Ovary (tissue), 3 donors: Measurements from ENCODE around the gene USF1.

ENCODE experiments used
- EP300 ChIP-seq: sonication (generic); formaldehyde crosslinking; IDR thresholded peaks from one replicate; pipeline ENCODE4 v1.6.1; 2017; ENCODE audit warnings: antibody characterized with exemption
- POLR2A ChIP-seq: fragments of 450-650 bp; IDR thresholded peaks from one replicate; pipeline ENCODE4 v1.6.1; 2017; ENCODE audit warnings: antibody characterized with exemption, mild to moderate bottlenecking, moderate library complexity
- TF ChIP-seq, protein P1 (sequence below), 3 donors: fragments of 450-650 bp in 2 of 3; fragments of 200-600 bp in 1 of 3; IDR thresholded peaks; one replicate each; pipeline versions ENCODE4 v1.5.1 to v1.8.0; 2016 to 2022; ENCODE audit warnings: antibody characterized with exemption in 3 of 3, mild to moderate bottlenecking in 1 of 3
- donor health status: DM: no; HTN: no; CAD: no.

DNA sequence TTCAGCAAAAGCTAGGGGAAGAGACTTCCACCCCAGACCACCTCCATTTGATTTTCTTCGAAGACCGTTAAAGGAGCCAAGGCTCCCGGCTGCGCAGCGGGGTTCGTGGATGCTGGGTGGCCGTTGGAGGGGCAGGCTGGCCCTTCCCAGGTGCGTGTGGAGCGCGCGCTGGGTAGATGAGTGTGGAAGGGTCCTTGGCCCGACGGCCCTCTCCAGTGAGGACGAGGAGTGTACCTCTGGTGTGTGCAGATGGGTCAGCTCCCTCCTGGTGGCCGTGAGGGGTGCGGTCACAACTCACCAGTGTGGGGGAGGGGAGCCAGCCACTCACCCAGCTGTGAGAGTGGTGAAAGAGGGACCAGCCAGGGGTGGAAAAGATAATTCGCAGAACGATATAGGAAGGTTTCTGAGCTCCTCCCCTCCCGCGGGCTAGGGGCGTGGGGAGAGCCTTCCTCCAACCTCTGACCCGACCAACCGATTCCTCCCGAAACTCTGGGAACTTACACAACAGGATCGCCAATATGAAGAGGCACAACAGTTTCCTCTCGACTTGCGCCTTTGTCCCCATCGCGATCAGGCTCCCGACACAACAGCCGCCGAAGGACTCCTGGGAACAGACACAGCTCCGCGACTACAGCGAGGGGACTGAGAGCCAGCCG is 25.1 kb downstream of the USF1 start, which contains the start of gene F11R:
- TF ChIP-seq, protein P1, sequence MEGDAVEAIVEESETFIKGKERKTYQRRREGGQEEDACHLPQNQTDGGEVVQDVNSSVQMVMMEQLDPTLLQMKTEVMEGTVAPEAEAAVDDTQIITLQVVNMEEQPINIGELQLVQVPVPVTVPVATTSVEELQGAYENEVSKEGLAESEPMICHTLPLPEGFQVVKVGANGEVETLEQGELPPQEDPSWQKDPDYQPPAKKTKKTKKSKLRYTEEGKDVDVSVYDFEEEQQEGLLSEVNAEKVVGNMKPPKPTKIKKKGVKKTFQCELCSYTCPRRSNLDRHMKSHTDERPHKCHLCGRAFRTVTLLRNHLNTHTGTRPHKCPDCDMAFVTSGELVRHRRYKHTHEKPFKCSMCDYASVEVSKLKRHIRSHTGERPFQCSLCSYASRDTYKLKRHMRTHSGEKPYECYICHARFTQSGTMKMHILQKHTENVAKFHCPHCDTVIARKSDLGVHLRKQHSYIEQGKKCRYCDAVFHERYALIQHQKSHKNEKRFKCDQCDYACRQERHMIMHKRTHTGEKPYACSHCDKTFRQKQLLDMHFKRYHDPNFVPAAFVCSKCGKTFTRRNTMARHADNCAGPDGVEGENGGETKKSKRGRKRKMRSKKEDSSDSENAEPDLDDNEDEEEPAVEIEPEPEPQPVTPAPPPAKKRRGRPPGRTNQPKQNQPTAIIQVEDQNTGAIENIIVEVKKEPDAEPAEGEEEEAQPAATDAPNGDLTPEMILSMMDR (IDR thresholded peaks at IDR 0.05), result peak in 2 of 3 donors; percentile 30 to 59
- no peak for TF ChIP-seq POLR2A
- TF ChIP-seq EP300, result no peak
